Osteoblast (primary cell): ENCODE measurements around the gene B3GNT7. TPM values are rescaled to one million over a fixed set of nuclear protein-coding genes. Genes with fewer than 3 reads are reported as not detected.

Experiments used
- DNase-seq: peaks from one replicate; pipeline ENCODE4 v3.0.0; 2011; ENCODE audit warnings: low spot score, mixed read lengths; ENCODE audit not compliant: insufficient read length; ENCODE audit errors: missing footprints
- H2AFZ ChIP-seq: 2 replicates; pipeline ENCODE4 v1.6.0; 2011; ENCODE audit warnings: mild to moderate bottlenecking, low read length
- H3K27ac ChIP-seq: 2 replicates; pipeline ENCODE4 v1.5.1; 2011; ENCODE audit warnings: mild to moderate bottlenecking, low read depth, low read length, moderate library complexity
- H3K27me3 ChIP-seq: 2 replicates; pipeline ENCODE4 v1.6.0; 2012; ENCODE audit warnings: mild to moderate bottlenecking, control low read depth, inconsistent platforms, low read length, moderate library complexity; ENCODE audit not compliant: insufficient read depth
- H3K36me3 ChIP-seq: 2 replicates; pipeline ENCODE4 v1.5.1; 2011; ENCODE audit warnings: mild to moderate bottlenecking, low read length, control low read depth, moderate library complexity; ENCODE audit not compliant: insufficient read depth
- H3K4me1 ChIP-seq: 2 replicates; pipeline ENCODE4 v1.5.1; 2011; ENCODE audit warnings: mild to moderate bottlenecking, low read length, control low read depth, moderate library complexity; ENCODE audit not compliant: insufficient read depth
- H3K4me2 ChIP-seq: 2 replicates; pipeline ENCODE4 v1.6.0; 2011; ENCODE audit warnings: mild to moderate bottlenecking, low read length; ENCODE audit not compliant: insufficient read depth
- H3K4me3 ChIP-seq: fragments of 200-600 bp; sonication (generic); 3 replicates; pipeline ENCODE4 v1.5.1; 2012; ENCODE audit warnings: mild to moderate bottlenecking, low read length, inconsistent platforms; ENCODE audit not compliant: insufficient read depth
- H3K79me2 ChIP-seq: 2 replicates; pipeline ENCODE4 v1.6.0; 2012; ENCODE audit warnings: mild to moderate bottlenecking, low read length, control low read depth, inconsistent platforms; ENCODE audit not compliant: insufficient read depth
- H3K9me3 ChIP-seq: 2 replicates; pipeline ENCODE4 v1.5.1; 2011; ENCODE audit warnings: low read depth, low read length, control low read depth
- H4K20me1 ChIP-seq: 2 replicates; pipeline ENCODE4 v1.6.0; 2012; ENCODE audit warnings: mild to moderate bottlenecking, low read length, control low read depth; ENCODE audit not compliant: insufficient read depth
- CTCF ChIP-seq: IDR thresholded peaks from 2 replicates; pipeline ENCODE4 v1.5.1; 2011; ENCODE audit warnings: mild to moderate bottlenecking, low read depth, low read length, moderate library complexity; ENCODE audit errors: extremely low read depth
- total RNA-seq: library from RNA; depleted of rRNA; stranded (reverse); fragments of >200 nt; gene quantifications from 2 replicates; pipeline ENCODE4 v1.2.3, GENCODE V29; 2012

B3GNT7 gene
- total RNA-seq, 1 donor: 0.72 TPM

DNA sequence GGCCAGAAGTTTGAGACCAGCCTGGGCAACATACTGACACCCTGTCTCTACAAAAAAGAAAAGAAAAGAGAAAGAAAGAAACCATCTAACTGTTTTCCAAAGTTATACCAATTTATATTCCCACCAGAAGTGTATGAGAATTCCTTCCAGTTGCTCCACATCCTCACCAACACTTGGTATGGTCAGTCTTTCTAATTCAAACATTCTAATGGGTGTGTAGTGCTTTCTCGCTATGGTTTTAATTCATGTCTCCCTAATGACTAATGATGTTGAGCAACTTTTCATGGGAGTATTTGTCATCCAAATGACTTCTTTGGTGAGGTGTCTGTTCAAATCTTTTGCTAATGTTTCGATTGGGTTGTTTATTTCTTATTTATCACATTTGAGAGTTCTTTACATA lies 10.5 kb upstream of the B3GNT7 start:
- H3K4me2 ChIP-seq: no peak overlapping the region
- H3K4me3 ChIP-seq: no peak overlapping the region
- no peaks in the 10 kb centered on the region for H4K20me1 ChIP-seq
- no peak overlapping the region for H3K27ac ChIP-seq
- DNase-seq: no peak
- H3K36me3 ChIP-seq: no peaks in the 10 kb centered on the region
- no peaks in the 10 kb centered on the region for H3K79me2 ChIP-seq
- peaks cover 20% of the 10 kb centered on the region for H3K4me1 ChIP-seq
- TF ChIP-seq CTCF: no peak
- no peaks in the 10 kb centered on the region for H3K27me3 ChIP-seq
- no peak overlapping the region for H2AFZ ChIP-seq
- peaks cover 8% of the 10 kb centered on the region for H3K9me3 ChIP-seq

DNA sequence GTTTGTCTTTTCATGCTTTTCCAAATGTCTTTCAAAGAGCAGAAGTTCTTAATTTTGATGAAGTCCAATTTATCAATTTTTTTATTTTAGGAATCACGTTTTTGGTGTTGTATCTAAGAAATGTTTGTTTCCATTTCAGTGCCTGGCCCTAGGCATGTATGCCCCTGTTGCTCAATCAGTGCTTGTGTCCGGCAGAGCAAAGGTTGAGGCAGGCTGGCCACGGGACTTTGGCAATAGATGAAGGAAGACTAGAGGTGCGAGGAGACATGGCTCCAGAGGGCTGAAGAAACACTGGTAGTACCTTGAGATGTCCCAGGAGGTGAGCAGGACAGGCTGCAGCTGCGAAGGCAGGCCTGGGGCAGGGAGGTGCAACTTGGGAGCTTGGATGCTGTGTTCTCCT lies 10.1 kb upstream of the B3GNT7 start:
- no peak overlapping the region for H2AFZ ChIP-seq
- no peaks in the 10 kb centered on the region for H3K79me2 ChIP-seq
- H3K4me2 ChIP-seq: no peak overlapping the region
- no peaks in the 10 kb centered on the region for H3K27me3 ChIP-seq
- peaks cover 20% of the 10 kb centered on the region for H3K4me1 ChIP-seq
- no peak for TF ChIP-seq CTCF
- peaks cover 8% of the 10 kb centered on the region for H3K9me3 ChIP-seq
- DNase-seq: peak; percentile 19
- H3K4me3 ChIP-seq: no peak overlapping the region
- no peaks in the 10 kb centered on the region for H3K36me3 ChIP-seq
- no peak overlapping the region for H3K27ac ChIP-seq
- no peaks in the 10 kb centered on the region for H4K20me1 ChIP-seq

DNA sequence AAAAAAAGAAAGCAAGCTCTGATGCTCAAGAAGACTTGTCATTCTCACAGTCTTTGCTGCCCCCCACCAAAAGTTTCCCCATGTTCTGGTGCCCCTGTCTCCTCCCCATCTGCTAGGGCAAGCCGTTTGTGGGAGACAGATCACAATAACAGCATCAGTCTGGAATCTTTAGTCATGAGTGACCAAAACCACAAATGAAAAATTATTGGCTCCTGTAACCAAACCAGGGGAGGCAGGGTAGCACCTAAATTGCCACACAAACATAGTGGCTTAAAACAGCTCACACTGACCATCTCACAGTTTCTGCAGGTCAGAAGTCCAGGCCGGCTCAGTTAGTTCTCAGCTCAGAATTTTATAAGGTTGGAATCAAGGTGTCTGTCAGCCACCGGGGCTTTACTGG lies 9.1 kb upstream of the B3GNT7 start:
- H2AFZ ChIP-seq: no peak overlapping the region
- H3K4me1 ChIP-seq: peaks cover 20% of the 10 kb centered on the region
- no peaks in the 10 kb centered on the region for H3K36me3 ChIP-seq
- H3K9me3 ChIP-seq: peaks cover 8% of the 10 kb centered on the region
- H3K79me2 ChIP-seq: no peaks in the 10 kb centered on the region
- no peak overlapping the region for H3K4me3 ChIP-seq
- TF ChIP-seq CTCF: no peak
- H3K4me2 ChIP-seq: peak overlapping the region; percentile 6
- peak; percentile 97 for DNase-seq
- H3K27ac ChIP-seq: peak overlapping the region; percentile 40
- no peaks in the 10 kb centered on the region for H3K27me3 ChIP-seq
- H4K20me1 ChIP-seq: no peaks in the 10 kb centered on the region

GRCh38 chr2:231387904-231388724 lies 7.4 kb upstream of the B3GNT7 start:
- peaks cover 20% of the 10 kb centered on the region for H3K4me1 ChIP-seq
- H3K79me2 ChIP-seq: no peaks in the 10 kb centered on the region
- no peaks in the 10 kb centered on the region for H3K36me3 ChIP-seq
- TF ChIP-seq CTCF: no peak
- no peaks in the 10 kb centered on the region for H3K27me3 ChIP-seq
- H3K9me3 ChIP-seq: peaks cover 8% of the 10 kb centered on the region
- H3K27ac ChIP-seq: peak overlapping the region; percentile 24
- H3K4me2 ChIP-seq: peak overlapping the region; percentile 24
- H3K4me3 ChIP-seq: no peak overlapping the region
- DNase-seq: peak; percentile 96
- peak overlapping the region; percentile 62 for H2AFZ ChIP-seq
- no peaks in the 10 kb centered on the region for H4K20me1 ChIP-seq
